AG10803 (cell line): Measurements from ENCODE around the gene CNPY3.
A peak's percentile ranks its signal among the peaks of the same experiment; 100 is the strongest.

Experiments
- DNase-seq: peaks from one replicate; pipeline ENCODE4 v3.0.0; 2010; ENCODE audit warnings: low read depth
- H3K4me3 ChIP-seq: 2 replicates; pipeline ENCODE4 v1.5.1; 2011; ENCODE audit warnings: mild to moderate bottlenecking, low read length, control low read depth
- CTCF ChIP-seq: conservative IDR thresholded peaks from 2 replicates; pipeline ENCODE4 v1.5.1; 2011; ENCODE audit warnings: mild to moderate bottlenecking, low read length, control low read depth, inconsistent platforms

Gene CNPY3

GRCh38 chr6:42984924-42985475 lies 55.7 kb downstream of the CNPY3 start:
- TF ChIP-seq CTCF, result no peak
- H3K4me3 ChIP-seq, result peak overlapping the region; percentile 74
- DNase-seq, result no peak

- DNase-seq, result no peak
- no peak overlapping the region for H3K4me3 ChIP-seq
- TF ChIP-seq CTCF, result no peak
These were observed 58.5 kb downstream of the CNPY3 start for GRCh38 chr6:42987533-42988451.

GRCh38 chr6:42988486-42989020 lies 59.3 kb downstream of the CNPY3 start:
- DNase-seq, result peak; percentile 33

More at GRCh38 chr6:42988486-42989020, 59.3 kb downstream of the CNPY3 start:
- H3K4me3 ChIP-seq, result no peak overlapping the region
- no peak for TF ChIP-seq CTCF
